NCI-H460 (cell line): ENCODE results near the gene TMEM204. TPM values are rescaled to one million over a fixed set of nuclear protein-coding genes. Genes with fewer than 3 reads are reported as not detected.

Experiments used
- DNase-seq: peaks from one replicate; pipeline ENCODE4 v3.0.0-alpha.2; 2016; ENCODE audit warnings: low read depth; ENCODE audit errors: extremely low read depth
- polyA plus RNA-seq: library from polyadenylated mRNA; depleted of rRNA; stranded (reverse); fragments of >200 nt; gene quantifications from 2 replicates; pipeline ENCODE4 v1.2.3, GENCODE V29; 2014; cell fraction: nucleus; rRNA removed
- total RNA-seq: library from RNA; depleted of rRNA; stranded (reverse); fragments of >200 nt; shearing (Covaris generic); gene quantifications from 2 replicates; pipeline ENCODE4 v1.2.3, GENCODE V29; 2014; rRNA removed

TMEM204 gene
- total RNA-seq: not detected in 2 replicates
- polyA plus RNA-seq: not detected in 2 replicates

- no peak for DNase-seq
Measured at GRCh38 chr16:1533443-1533951, at the start of gene TMEM204. Gene TMEM204 (plus strand): TSS chr16:1533666. CDS start chr16:1534276, 610 bp downstream.

DNA sequence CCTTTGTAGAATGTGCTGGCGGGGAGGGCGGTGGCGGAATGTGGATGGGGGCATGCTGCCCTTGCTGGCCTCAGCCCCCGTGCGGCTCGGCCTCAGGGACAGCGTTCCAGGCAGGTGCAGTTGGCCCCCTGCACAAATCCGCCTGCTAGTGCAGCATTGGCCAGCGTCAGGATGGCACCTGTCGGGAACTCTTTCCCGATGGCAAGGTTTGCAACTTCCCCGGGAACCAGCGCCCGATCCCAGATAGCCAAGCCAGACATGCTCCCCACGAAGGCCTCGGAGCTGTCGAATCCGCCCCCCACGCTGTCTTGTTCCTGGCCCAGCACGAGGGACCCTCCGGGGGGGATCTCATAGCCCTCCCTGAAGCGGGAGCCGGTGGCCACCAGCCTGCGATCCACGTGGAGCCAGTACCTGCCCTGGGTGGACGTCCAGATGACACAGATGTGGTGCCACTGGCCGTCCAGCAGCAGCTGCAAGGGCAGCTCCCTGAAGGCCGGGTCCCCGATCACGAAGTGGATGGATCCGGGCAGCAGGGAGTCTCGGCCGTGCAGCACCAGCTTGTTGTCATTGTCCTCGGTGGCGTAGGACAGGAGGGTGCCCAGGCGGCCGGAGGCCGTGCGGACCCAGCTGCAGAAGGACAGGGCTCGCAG, 47.5 kb upstream of the TMEM204 start:
- DNase-seq: no peak

DNA sequence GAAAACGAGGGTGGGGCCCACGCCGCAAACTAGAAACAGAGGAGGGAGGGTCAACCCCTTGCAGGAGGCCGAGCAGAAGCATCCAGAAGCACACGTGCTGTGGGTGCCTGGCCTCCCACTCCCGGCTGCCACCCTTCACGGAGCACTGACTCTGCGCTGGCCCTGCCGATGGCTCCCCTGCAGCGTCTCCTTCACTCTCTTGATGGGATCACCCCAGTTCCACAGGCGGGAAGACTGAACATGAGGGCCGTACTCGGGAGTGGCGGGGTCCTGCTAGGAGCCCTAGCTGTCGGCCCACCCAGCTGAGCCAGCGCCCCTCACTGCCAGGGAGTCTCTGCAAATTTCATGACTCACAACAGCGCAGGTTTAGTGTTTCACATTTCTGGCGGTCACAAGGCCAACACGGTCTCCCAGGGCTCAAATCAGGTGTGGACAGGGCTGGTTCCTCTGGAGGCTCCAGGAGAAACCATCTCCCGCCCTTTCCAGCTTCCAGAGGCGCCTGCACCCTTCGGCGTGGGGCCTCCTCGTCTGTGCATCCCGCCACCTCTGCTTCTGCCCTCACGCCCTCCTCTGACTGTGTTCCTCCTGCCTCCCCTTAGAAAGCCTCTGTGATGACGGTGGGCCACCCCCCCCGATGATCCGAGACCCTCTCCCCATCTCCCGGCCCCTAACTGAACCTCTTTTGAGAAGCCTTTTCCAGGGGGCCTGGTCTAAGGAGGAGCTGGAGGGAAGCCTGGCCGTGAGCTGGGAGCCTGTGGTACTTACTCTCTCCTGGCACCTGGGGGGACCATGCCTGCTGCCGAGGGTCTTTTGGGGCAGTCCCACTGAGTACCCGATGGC, 46.7 kb upstream of the TMEM204 start:
- no peak for DNase-seq

GRCh38 chr16:1487395-1488053, 45.9 kb upstream of the TMEM204 start:
- no peak for DNase-seq

DNA sequence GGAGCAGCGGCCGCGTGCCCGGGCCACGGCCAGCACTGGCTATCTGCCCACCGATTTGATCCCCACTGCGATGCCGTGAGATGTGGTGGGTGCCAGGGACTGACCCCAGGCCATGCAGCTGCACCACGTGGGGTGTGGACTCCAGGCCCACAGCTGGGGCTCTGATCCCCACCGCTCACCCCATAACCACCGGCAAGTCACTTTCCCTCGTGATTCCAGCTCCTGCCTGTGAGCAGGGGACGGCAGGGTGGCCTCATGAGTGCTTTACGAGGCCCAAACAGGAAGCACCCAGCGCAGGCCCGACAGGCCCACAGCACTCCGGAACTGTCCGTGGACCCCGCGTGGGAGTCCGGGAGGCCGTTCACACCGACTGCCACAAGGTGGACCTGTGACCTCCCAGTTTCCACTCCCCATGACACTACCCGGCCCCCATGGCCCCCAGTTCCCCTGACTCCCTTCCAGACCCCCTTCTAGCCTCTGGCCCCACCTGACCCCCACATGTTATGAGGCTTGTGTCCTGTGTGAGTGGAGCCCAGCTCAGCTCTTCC, 45.3 kb upstream of the TMEM204 start:
- DNase-seq: no peak

- no peak for DNase-seq
Measured at GRCh38 chr16:1488619-1489018, 44.8 kb upstream of the TMEM204 start, which contains the start of gene PTX4. Gene PTX4 (minus strand): TSS chr16:1488944. CDS start chr16:1488909, 35 bp downstream.

DNA sequence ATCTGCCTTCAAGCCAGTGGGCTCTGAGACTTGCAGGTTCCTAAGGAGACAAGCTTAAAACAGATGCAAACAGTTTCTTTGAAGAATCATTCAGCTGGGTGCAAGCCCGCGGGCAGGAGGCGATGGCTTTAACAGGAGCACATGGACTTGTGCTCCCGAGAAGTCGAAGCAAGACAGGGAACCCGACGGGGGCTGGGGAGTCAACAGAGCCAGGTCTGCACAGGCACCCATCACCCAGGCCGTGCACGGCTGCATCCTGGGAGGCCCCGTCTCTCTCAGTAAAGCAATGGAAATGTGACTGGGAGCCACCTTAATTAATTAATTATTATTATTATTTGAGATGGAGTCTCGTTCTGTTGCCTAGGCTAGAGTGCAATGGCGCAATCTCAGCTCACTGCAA, 44.4 kb upstream of the TMEM204 start:
- no peak for DNase-seq

GRCh38 chr16:1491327-1491726, 42.1 kb upstream of the TMEM204 start:
- DNase-seq: no peak

DNA sequence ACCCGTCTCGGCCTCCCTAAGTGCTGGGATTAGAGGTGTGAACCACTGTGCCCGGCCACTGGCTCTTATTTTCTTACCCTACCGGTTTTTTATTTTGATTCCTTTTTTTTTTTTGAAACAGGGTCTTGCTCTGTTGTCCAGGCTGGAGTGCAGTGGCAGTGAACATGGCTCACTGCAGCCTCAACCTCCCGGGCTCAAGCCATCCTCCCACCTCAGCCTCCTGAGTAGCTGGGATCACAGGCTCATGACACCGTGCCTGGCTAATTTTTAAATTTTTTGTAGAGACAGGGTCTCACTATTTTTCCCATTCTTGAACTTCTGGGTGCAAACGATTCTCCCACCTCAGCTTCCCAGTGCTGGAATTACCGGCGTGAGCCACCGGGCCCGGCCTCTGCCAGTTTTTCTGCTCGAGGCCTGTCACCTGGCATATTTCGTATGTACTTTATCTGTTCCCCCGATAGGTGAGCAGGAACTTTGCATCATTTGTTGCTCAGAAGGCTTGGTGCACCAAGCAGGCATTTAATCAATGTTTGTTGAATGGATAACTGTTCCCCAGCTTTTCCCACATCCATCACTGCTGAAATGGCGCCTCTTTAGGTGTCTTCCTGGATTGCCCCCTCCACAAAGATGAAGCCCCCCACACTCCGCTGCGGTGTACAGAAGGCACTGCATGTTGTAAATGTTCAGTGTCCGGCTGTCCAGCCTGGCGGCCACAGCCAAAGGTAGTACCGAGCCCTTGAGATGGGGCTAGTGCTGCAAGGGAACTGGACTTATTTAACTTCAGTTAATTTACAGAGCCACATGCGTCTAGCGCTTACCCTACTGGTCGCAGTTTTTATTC, 41.2 kb upstream of the TMEM204 start:
- no peak for DNase-seq

GRCh38 chr16:1492923-1493745, 40.3 kb upstream of the TMEM204 start, which contains the start of gene TELO2:
Gene TELO2 (plus strand): TSS chr16:1493360. CDS start chr16:1494282, 922 bp downstream.
- DNase-seq: peak; percentile 69

DNA sequence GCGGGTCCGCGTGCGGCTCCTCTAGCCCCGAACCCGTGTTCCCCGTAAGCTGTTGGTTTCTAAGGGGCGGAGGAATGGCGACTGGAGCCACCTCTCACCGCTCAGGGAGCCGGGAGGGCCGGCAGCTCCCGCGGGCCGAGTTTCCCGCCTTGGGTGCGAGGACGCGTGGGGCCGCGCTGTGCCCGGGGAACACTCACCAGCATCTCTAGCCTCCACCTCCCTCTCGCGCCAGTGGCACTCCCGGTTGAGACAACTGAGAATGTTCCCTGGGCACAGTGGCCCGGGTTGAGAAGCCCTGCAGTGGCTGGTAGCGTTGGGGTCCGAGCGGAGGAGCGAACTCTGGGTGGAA, 39.7 kb upstream of the TMEM204 start:
- DNase-seq: no peak

DNA sequence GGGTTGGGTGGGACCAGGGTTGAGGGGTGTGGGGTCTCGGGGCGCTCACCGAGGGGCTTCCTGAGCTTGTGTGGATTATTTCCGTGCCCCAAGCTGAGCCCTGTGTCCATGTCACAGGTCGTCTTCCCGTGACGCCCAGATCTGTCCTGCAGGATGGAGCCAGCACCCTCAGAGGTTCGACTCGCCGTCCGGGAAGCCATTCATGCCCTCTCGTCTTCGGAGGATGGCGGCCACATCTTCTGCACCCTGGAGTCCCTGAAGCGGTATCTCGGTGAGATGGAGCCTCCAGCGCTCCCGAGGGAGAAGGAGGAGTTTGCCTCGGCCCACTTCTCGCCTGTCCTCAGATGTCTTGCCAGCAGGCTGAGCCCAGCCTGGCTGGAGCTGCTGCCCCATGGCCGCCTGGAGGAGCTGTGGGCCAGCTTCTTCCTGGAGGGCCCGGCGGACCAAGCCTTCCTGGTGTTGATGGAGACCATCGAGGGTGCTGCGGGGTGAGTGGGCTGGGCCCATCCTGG, 39.3 kb upstream of the TMEM204 start:
- DNase-seq: peak; percentile 53

DNA sequence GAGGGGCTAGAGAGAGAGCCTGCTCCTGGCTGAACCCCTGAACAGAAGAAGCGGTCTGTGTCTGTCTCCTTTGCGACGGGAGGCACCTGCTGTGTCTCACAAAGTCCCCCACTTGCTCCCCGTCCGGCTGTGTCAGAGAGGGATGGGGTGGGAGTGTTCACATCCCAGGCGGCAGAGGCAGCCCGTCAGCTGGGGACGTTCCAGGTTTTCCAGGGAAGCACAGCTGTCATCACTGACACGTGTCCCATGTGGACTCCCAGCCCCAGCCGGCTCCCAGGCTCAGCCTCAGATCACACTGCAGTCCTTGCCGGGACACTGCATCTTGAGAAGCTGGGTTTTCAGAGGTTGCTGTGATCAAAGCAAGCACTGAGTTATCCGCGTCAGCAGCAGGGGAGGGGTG, 38.8 kb upstream of the TMEM204 start:
- no peak for DNase-seq

- DNase-seq: no peak
Measured at GRCh38 chr16:1495211-1495888, 38.1 kb upstream of the TMEM204 start.

DNA sequence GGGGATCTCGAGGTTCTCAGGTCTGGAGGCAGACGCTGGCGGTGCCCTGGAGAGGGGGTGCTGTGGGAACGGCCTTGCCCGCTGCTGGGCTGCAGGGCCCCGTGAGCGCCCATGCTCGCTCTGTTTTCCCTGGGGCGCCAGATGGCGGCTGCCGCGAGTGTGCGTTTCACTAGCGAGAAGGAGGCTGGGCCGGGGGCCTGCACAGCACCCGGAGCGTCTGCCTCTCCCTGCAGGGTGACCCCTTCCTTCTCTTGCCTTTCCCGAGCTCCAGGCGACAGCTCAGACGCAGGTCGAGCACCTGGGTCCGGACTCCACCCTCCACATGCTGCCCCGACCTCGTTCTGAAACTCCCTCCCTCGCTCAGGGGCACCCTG, 37.6 kb upstream of the TMEM204 start:
- DNase-seq: no peak

GRCh38 chr16:1496464-1496863, 37.0 kb upstream of the TMEM204 start:
- DNase-seq: no peak

DNA sequence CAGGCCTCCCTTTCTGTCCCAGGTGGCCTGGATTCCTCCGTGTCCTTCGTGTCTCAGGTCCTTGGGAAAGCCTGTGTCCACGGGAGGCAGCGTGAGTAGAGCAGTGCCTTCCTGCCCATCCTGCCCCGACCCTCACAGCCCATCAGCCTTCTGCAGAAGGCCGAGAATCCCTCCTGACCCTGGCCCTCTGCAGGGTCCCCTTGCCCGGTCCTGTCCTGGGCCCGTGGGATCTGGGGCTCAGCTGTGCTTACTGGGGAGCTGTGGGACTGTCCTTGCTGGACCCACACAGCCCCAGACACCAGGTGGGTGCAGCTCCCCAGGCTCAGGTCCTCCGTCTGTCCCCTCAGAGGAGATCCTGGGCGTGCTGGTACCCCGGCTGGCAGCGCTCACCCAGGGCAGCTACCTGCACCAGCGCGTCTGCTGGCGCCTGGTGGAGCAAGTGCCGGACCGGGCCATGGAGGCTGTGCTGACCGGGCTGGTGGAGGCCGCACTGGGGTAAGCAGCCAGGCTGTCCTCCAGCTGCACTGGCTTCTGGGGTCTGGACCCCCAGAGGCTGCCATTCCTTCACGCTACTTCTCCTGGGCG, 36.4 kb upstream of the TMEM204 start:
- no peak for DNase-seq
